Measurements from ENCODE around the gene TGM4.

The TGM4 gene

GRCh38 chr3:44914936-44915335 is 40.5 kb downstream of the TGM4 start:
- no peak overlapping the region for H3K4me3 ChIP-seq (ENCODE audit: insufficient read depth, low read length, poor library complexity, severe bottlenecking)
- H3K9me2 ChIP-seq (replicated peaks; ENCODE audit: insufficient read depth, low read length) = no peaks in the 10 kb centered on the region
- no peak overlapping the region for H3K27ac ChIP-seq (ENCODE audit: low read depth, low read length)
- no peaks in the 10 kb centered on the region for H3K9me3 ChIP-seq (ENCODE audit: insufficient read depth, low read length)
- no peak overlapping the region for H2AFZ ChIP-seq (ENCODE audit: low read depth, low read length, severe bottlenecking)
- H3K4me2 ChIP-seq (ENCODE audit: low read depth, low read length, poor library complexity, severe bottlenecking) = no peak overlapping the region
- H3K9ac ChIP-seq (ENCODE audit: low read length) = no peak overlapping the region
- no peaks in the 10 kb centered on the region for H3K27me3 ChIP-seq (ENCODE audit: low read length)
- TF ChIP-seq CTCF (IDR thresholded peaks at IDR 0.05; ENCODE audit: insufficient read depth, low read length, poor library complexity, severe bottlenecking) (no peak), EZH2phosphoT487 (conservative IDR thresholded peaks at IDR 0.05; ENCODE audit: low read length) (no peak)
- no peaks in the 10 kb centered on the region for H3F3A ChIP-seq (ENCODE audit: insufficient read depth)
- H3K36me3 ChIP-seq (ENCODE audit: low read length) = no peaks in the 10 kb centered on the region
- H4K20me1 ChIP-seq (ENCODE audit: low read depth, low read length) = no peaks in the 10 kb centered on the region
- H3K79me2 ChIP-seq (ENCODE audit: insufficient read depth, low read length) = no peaks in the 10 kb centered on the region

- no peaks in the 10 kb centered on the region for H3K9me3 ChIP-seq (ENCODE audit: insufficient read depth, low read length)
- H3K79me2 ChIP-seq (ENCODE audit: insufficient read depth, low read length) = no peaks in the 10 kb centered on the region
- TF ChIP-seq EZH2phosphoT487 (conservative IDR thresholded peaks at IDR 0.05; ENCODE audit: low read length) = no peak
- TF ChIP-seq CTCF (IDR thresholded peaks at IDR 0.05; ENCODE audit: insufficient read depth, low read length, poor library complexity, severe bottlenecking) = no peak
- H2AFZ ChIP-seq (ENCODE audit: low read depth, low read length, severe bottlenecking) = no peak overlapping the region
- H3K9me2 ChIP-seq (replicated peaks; ENCODE audit: insufficient read depth, low read length) = no peaks in the 10 kb centered on the region
- H3K27me3 ChIP-seq (ENCODE audit: low read length) = no peaks in the 10 kb centered on the region
- no peaks in the 10 kb centered on the region for H4K20me1 ChIP-seq (ENCODE audit: low read depth, low read length)
- no peak overlapping the region for H3K4me3 ChIP-seq (ENCODE audit: insufficient read depth, low read length, poor library complexity, severe bottlenecking)
- H3K36me3 ChIP-seq (ENCODE audit: low read length) = no peaks in the 10 kb centered on the region
- no peak overlapping the region for H3K9ac ChIP-seq (ENCODE audit: low read length)
- no peaks in the 10 kb centered on the region for H3F3A ChIP-seq (ENCODE audit: insufficient read depth)
- no peak overlapping the region for H3K27ac ChIP-seq (ENCODE audit: low read depth, low read length)
- no peak overlapping the region for H3K4me2 ChIP-seq (ENCODE audit: low read depth, low read length, poor library complexity, severe bottlenecking)
These were observed 41.5 kb downstream of the TGM4 start for GRCh38 chr3:44915702-44916438.

- no peaks in the 10 kb centered on the region for H4K20me1 ChIP-seq (ENCODE audit: low read depth, low read length)
- H3K27me3 ChIP-seq (ENCODE audit: low read length) = no peaks in the 10 kb centered on the region
- H3K36me3 ChIP-seq (ENCODE audit: low read length) = no peaks in the 10 kb centered on the region
- no peaks in the 10 kb centered on the region for H3K9me2 ChIP-seq (replicated peaks; ENCODE audit: insufficient read depth, low read length)
- H3F3A ChIP-seq (ENCODE audit: insufficient read depth) = no peaks in the 10 kb centered on the region
- no peak overlapping the region for H2AFZ ChIP-seq (ENCODE audit: low read depth, low read length, severe bottlenecking)
- no peaks in the 10 kb centered on the region for H3K9me3 ChIP-seq (ENCODE audit: insufficient read depth, low read length)
- H3K9ac ChIP-seq (ENCODE audit: low read length) = no peak overlapping the region
- H3K79me2 ChIP-seq (ENCODE audit: insufficient read depth, low read length) = no peaks in the 10 kb centered on the region
- H3K4me3 ChIP-seq (ENCODE audit: insufficient read depth, low read length, poor library complexity, severe bottlenecking) = no peak overlapping the region
- no peak overlapping the region for H3K4me2 ChIP-seq (ENCODE audit: low read depth, low read length, poor library complexity, severe bottlenecking)
- TF ChIP-seq CTCF (IDR thresholded peaks at IDR 0.05; ENCODE audit: insufficient read depth, low read length, poor library complexity, severe bottlenecking) (no peak), EZH2phosphoT487 (conservative IDR thresholded peaks at IDR 0.05; ENCODE audit: low read length) (no peak)
- no peak overlapping the region for H3K27ac ChIP-seq (ENCODE audit: low read depth, low read length)
These were observed 43.7 kb downstream of the TGM4 start for GRCh38 chr3:44918087-44918486.
